Stomach (tissue), 4 donors: ENCODE data around the gene LRP3.

Source experiments
- EP300 ChIP-seq: sonication (generic); formaldehyde crosslinking; IDR thresholded peaks from one replicate; pipeline ENCODE4 v1.6.1; 2017; ENCODE audit warnings: antibody characterized with exemption
- POLR2A ChIP-seq, 4 donors: fragments of 450-650 bp; IDR thresholded peaks; one replicate each; pipeline ENCODE4 v1.6.1; 2016; ENCODE audit warnings: antibody characterized with exemption in 4 of 4, control low read depth in 2 of 4, mild to moderate bottlenecking in 1 of 4, moderate library complexity in 1 of 4
- POLR2AphosphoS5 ChIP-seq, 3 donors: sonication (generic); formaldehyde crosslinking; IDR thresholded peaks; one replicate each; pipeline ENCODE4 v1.6.1; 2016; ENCODE audit warnings: antibody characterized with exemption in 3 of 3
- TF ChIP-seq, protein P1 (sequence below), 7 experiments: fragments of 450-650 bp in 4 of 7; fragments of 200-600 bp in 3 of 7; sonication (generic) in 3 of 7; IDR thresholded peaks; one replicate each; pipeline ENCODE4 v1.5.1; 2016 to 2019; ENCODE audit warnings: antibody characterized with exemption in 7 of 7, control low read depth in 2 of 7, mild to moderate bottlenecking in 1 of 7

DNA sequence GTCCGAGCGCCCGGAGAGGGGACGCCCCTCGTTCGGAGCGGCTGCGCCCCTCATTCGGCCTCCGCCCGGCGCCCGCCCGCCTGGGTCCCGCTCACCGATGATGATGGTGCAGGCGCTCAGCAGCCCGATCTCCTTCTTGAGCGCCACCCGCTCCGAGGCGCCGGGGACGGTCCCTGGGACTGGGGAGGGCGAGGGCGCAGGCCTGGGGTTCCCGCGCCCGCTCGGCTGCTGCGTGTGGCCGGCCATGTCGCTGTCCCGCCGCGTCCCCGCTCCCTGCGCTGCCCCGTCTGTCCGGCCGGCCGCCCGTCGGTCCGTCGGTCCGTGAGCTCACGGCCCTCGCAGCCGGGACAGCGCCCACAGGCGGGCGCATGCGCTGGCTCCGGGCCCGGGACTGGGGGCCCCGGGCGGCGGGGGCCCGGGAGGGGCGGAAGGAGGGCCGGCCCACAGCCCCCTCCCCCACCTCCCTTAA lies 31.4 kb downstream of the LRP3 start, which contains the start of gene SLC7A10:
- TF ChIP-seq, protein P1, sequence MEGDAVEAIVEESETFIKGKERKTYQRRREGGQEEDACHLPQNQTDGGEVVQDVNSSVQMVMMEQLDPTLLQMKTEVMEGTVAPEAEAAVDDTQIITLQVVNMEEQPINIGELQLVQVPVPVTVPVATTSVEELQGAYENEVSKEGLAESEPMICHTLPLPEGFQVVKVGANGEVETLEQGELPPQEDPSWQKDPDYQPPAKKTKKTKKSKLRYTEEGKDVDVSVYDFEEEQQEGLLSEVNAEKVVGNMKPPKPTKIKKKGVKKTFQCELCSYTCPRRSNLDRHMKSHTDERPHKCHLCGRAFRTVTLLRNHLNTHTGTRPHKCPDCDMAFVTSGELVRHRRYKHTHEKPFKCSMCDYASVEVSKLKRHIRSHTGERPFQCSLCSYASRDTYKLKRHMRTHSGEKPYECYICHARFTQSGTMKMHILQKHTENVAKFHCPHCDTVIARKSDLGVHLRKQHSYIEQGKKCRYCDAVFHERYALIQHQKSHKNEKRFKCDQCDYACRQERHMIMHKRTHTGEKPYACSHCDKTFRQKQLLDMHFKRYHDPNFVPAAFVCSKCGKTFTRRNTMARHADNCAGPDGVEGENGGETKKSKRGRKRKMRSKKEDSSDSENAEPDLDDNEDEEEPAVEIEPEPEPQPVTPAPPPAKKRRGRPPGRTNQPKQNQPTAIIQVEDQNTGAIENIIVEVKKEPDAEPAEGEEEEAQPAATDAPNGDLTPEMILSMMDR (IDR thresholded peaks at IDR 0.05): no peak
- no peak for TF ChIP-seq EP300
- TF ChIP-seq POLR2A (IDR thresholded peaks at IDR 0.05): no peak
- TF ChIP-seq POLR2AphosphoS5 (IDR thresholded peaks at IDR 0.05): no peak
